ENCODE results near the gene RPA3.

DNA sequence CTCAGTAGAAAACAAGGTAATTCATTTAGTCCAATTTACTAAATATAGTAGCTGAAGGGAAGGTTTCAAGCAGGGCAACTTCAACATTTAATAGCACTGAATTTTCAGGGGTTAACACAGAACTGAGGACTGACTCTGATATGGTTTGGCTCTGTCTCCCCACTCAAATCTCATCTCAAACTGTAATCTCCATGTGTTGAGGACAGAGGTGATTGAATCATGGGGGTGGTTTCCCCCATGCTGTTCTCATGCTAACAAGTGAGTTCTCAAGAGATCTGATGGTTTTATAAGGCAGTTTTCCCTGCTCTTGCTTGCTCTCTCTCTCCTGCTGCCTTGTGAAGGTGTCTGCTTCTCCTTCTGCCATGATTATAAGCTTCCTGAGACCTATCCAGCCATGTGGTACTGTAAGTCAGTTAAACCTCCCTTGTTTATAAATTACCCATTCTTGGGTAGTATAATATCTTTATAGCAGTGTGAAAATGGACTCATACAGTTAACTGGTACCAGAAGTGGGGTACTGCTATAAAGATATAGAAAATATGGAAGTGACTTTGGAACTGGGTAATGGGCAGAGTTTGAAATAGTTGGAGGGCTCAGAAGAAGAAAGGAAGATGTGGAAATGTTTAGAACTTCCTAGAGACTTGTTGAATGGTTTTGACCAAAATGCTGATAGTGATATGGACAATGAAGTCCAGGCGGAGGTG lies 87.6 kb downstream of the RPA3 start:
- TF ChIP-seq, protein P1, sequence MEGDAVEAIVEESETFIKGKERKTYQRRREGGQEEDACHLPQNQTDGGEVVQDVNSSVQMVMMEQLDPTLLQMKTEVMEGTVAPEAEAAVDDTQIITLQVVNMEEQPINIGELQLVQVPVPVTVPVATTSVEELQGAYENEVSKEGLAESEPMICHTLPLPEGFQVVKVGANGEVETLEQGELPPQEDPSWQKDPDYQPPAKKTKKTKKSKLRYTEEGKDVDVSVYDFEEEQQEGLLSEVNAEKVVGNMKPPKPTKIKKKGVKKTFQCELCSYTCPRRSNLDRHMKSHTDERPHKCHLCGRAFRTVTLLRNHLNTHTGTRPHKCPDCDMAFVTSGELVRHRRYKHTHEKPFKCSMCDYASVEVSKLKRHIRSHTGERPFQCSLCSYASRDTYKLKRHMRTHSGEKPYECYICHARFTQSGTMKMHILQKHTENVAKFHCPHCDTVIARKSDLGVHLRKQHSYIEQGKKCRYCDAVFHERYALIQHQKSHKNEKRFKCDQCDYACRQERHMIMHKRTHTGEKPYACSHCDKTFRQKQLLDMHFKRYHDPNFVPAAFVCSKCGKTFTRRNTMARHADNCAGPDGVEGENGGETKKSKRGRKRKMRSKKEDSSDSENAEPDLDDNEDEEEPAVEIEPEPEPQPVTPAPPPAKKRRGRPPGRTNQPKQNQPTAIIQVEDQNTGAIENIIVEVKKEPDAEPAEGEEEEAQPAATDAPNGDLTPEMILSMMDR (IDR thresholded peaks at IDR 0.05): no peak
- no peak for TF ChIP-seq POLR2A (IDR thresholded peaks at IDR 0.05)
